Measurements from ENCODE around the gene SEC14L1.

SEC14L1 gene

GRCh38 chr17:77231076-77231871, 90.5 kb downstream of the SEC14L1 start:
- no peak overlapping the region for H3K4me3 ChIP-seq (ENCODE audit: low read depth, low read length)
- no peak for DNase-seq (ENCODE audit: low read depth)
- TF ChIP-seq MAX (IDR thresholded peaks at IDR 0.05; ENCODE audit: low read depth, low read length) (no peak), MYC (IDR thresholded peaks at IDR 0.05; ENCODE audit: low read depth, low read length) (no peak), POLR2A (IDR thresholded peaks at IDR 0.05; ENCODE audit: extremely low read depth, insufficient read length) (no peak), CTCF (IDR thresholded peaks at IDR 0.05; ENCODE audit: low read depth, low read length) (no peak)

GRCh38 chr17:77233127-77233526, 92.4 kb downstream of the SEC14L1 start:
- TF ChIP-seq CTCF (IDR thresholded peaks at IDR 0.05; ENCODE audit: low read depth, low read length) = no peak
- no peak for TF ChIP-seq MAX (IDR thresholded peaks at IDR 0.05; ENCODE audit: low read depth, low read length)
- no peak for TF ChIP-seq POLR2A (IDR thresholded peaks at IDR 0.05; ENCODE audit: extremely low read depth, insufficient read length)
- no peak for TF ChIP-seq MYC (IDR thresholded peaks at IDR 0.05; ENCODE audit: low read depth, low read length)
- no peak for DNase-seq (ENCODE audit: low read depth)

GRCh38 chr17:77233635-77234334, 93.0 kb downstream of the SEC14L1 start:
- no peak for DNase-seq (ENCODE audit: low read depth)
- TF ChIP-seq MYC (IDR thresholded peaks at IDR 0.05; ENCODE audit: low read depth, low read length) = no peak
- H3K4me3 ChIP-seq (ENCODE audit: low read depth, low read length) = no peak overlapping the region

More at GRCh38 chr17:77233127-77233526, 92.4 kb downstream of the SEC14L1 start:
- no peak overlapping the region for H3K4me3 ChIP-seq (ENCODE audit: low read depth, low read length)

GRCh38 chr17:77234695-77235094, 93.9 kb downstream of the SEC14L1 start:
- no peak for DNase-seq (ENCODE audit: low read depth)
- H3K4me3 ChIP-seq (ENCODE audit: low read depth, low read length) = no peak overlapping the region
- TF ChIP-seq POLR2A (IDR thresholded peaks at IDR 0.05; ENCODE audit: extremely low read depth, insufficient read length) (no peak), MYC (IDR thresholded peaks at IDR 0.05; ENCODE audit: low read depth, low read length) (no peak), CTCF (IDR thresholded peaks at IDR 0.05; ENCODE audit: low read depth, low read length) (no peak), MAX (IDR thresholded peaks at IDR 0.05; ENCODE audit: low read depth, low read length) (no peak)

- DNase-seq (ENCODE audit: low read depth) = peak; percentile 38
- H3K4me3 ChIP-seq (ENCODE audit: low read depth, low read length) = no peak overlapping the region
- TF ChIP-seq CTCF (IDR thresholded peaks at IDR 0.05; ENCODE audit: low read depth, low read length) (no peak), MAX (IDR thresholded peaks at IDR 0.05; ENCODE audit: low read depth, low read length) (no peak), POLR2A (IDR thresholded peaks at IDR 0.05; ENCODE audit: extremely low read depth, insufficient read length) (no peak), MYC (IDR thresholded peaks at IDR 0.05; ENCODE audit: low read depth, low read length) (no peak)
These were observed 94.7 kb downstream of the SEC14L1 start for GRCh38 chr17:77235370-77235941.

Measured in NB4 (cell line).